K562 (cell line): Measurements from ENCODE around the gene FEV. TPM values are rescaled to one million over a fixed set of nuclear protein-coding genes. Genes with fewer than 3 reads are reported as not detected.

Experiments used
- ATAC-seq: fragments of 200-7000 bp; cut with Tn5 transposase; 3 replicates; pipeline ENCODE4 v1.9.1; 2020; ENCODE audit warnings: moderate library complexity
- BruUV-seq: library from RNA; stranded (reverse); fragments of 400-500 nt; replicated peaks from 2 replicates; lab custom pipeline; 2021; lab: Mats Ljungman, UMichigan
- CTCF ChIA-PET: fragments of 300-600 bp; formaldehyde crosslinking; extraction: SDS; loops from one replicate; lab custom pipeline; 2021; ENCODE audit warnings: low intra/inter-chr PET ratio; lab: Yijun Ruan, JAX
- POLR2A ChIA-PET: fragments of 300-600, 350-650 bp; sonication (Branson Sonifier 250); formaldehyde crosslinking; extraction: SDS; loops from one replicate; lab custom pipeline; 2021; ENCODE audit warnings: antibody characterized with exemption, inconsistent platforms; lab: Yijun Ruan, JAX
- DNase-seq, 4 experiments: peaks; one replicate each; pipeline versions ENCODE4 v3.0.0 to v3.0.0-alpha.2; 2011 to 2018; ENCODE audit warnings: low spot score in 3 of 4, mixed read lengths in 3 of 4; ENCODE audit errors: extremely low read depth in 1 of 4
- FAIRE-seq: peaks from 2 replicates; lab custom pipeline; 2011; peaks lifted over from hg19 to GRCh38; lab: Jason Lieb, UNC
- H2AFZ ChIP-seq: 2 replicates; pipeline ENCODE4 v1.6.0; 2011; ENCODE audit warnings: low read depth, low read length, control low read depth, inconsistent platforms
- H3K27ac ChIP-seq: fragments of 200-600 bp; 3 replicates; pipeline ENCODE4 v1.8.0; 2011; ENCODE audit warnings: low read depth, mild to moderate bottlenecking, control low read depth, inconsistent platforms, low read length, moderate library complexity, mixed read lengths; ENCODE audit errors: extremely low read depth
- H3K27me3 ChIP-seq, 2 experiments: fragments of 300-600 bp in 1 of 2; 2 replicates in 1 of 2; 3 replicates in 1 of 2; pipeline versions ENCODE4 v1.6.0 to v1.8.0; 2011; ENCODE audit warnings: inconsistent platforms in 2 of 2, low read length in 2 of 2, mild to moderate bottlenecking in 1 of 2, mixed read lengths in 1 of 2, moderate library complexity in 1 of 2; ENCODE audit not compliant: control insufficient read depth in 2 of 2, insufficient read depth in 2 of 2
- H3K36me3 ChIP-seq: fragments of 300-600 bp; 3 replicates; pipeline ENCODE4 v1.8.0; 2011; ENCODE audit warnings: mild to moderate bottlenecking, low read length, inconsistent platforms; ENCODE audit not compliant: control insufficient read depth, insufficient read depth
- H3K4me1 ChIP-seq, 2 experiments: fragments of 200-600 bp in 1 of 2; replicated peaks in 1 of 2; 2 replicates in 1 of 2; 3 replicates in 1 of 2; pipeline versions ENCODE4 v1.5.1 to v1.8.0; 2011; ENCODE audit warnings: inconsistent platforms in 2 of 2, low read length in 2 of 2, mild to moderate bottlenecking in 1 of 2, mixed read lengths in 1 of 2, moderate library complexity in 1 of 2; ENCODE audit not compliant: control insufficient read depth in 2 of 2, insufficient read depth in 2 of 2
- H3K4me2 ChIP-seq: 2 replicates; pipeline ENCODE4 v1.6.1; 2011; ENCODE audit warnings: low read length, control low read depth, inconsistent platforms, mixed read lengths; ENCODE audit not compliant: insufficient read depth
- H3K4me3 ChIP-seq: fragments of 200-600 bp; sonication (generic), shearing (Covaris generic); 2 replicates; pipeline ENCODE4 v1.5.1; 2016; ENCODE audit warnings: control low read depth, inconsistent platforms
- H3K79me2 ChIP-seq: fragments of 200-600 bp; 3 replicates; pipeline ENCODE4 v1.8.0; 2011; ENCODE audit warnings: low read length, inconsistent platforms; ENCODE audit not compliant: control insufficient read depth, insufficient read depth
- H3K9ac ChIP-seq, 2 experiments: 2 replicates each; pipeline versions ENCODE4 v1.6.0 to v1.6.1; 2011; ENCODE audit warnings: low read depth in 2 of 2, low read length in 2 of 2, control low read depth in 1 of 2, inconsistent platforms in 1 of 2, mild to moderate bottlenecking in 1 of 2, mixed read lengths in 1 of 2; ENCODE audit not compliant: insufficient read depth in 1 of 2
- H3K9me1 ChIP-seq: one replicate; pipeline ENCODE4 v1.6.0; 2011; ENCODE audit warnings: inconsistent platforms, mild to moderate bottlenecking, low read length, moderate library complexity; ENCODE audit not compliant: control insufficient read depth, insufficient read depth
- H3K9me3 ChIP-seq: replicated peaks from 2 replicates; pipeline ENCODE4 v1.5.1; 2011; ENCODE audit warnings: low read depth, low read length, inconsistent platforms; ENCODE audit not compliant: control insufficient read depth, insufficient read depth
- H4K20me1 ChIP-seq: replicated peaks from 2 replicates; pipeline ENCODE4 v1.6.1; 2011; ENCODE audit warnings: low read length, inconsistent platforms, mixed read lengths; ENCODE audit not compliant: control insufficient read depth, insufficient read depth
- BCOR ChIP-seq: fragments of 450-650 bp; IDR thresholded peaks from 2 replicates; pipeline ENCODE4 v1.6.1; 2016
- BRD9 ChIP-seq: fragments of 450-650 bp; IDR thresholded peaks from 2 replicates; pipeline ENCODE4 v1.6.1; 2018; ENCODE audit warnings: low read depth; ENCODE audit not compliant: partially characterized antibody
- CREB1 ChIP-seq, 2 experiments: sonication (generic) in 1 of 2; formaldehyde crosslinking in 1 of 2; IDR thresholded peaks; 2 replicates each; pipeline versions ENCODE4 v1.6.1 to v1.8.0; 2012 to 2022; ENCODE audit warnings: inconsistent platforms in 1 of 2, mild to moderate bottlenecking in 1 of 2, missing genetic modification reagents in 1 of 2, moderate library complexity in 1 of 2
- ELF4 ChIP-seq: fragments of 450-650 bp; formaldehyde crosslinking; IDR thresholded peaks from 2 replicates; pipeline ENCODE4 v1.4.0; 2022; ENCODE audit warnings: missing genetic modification characterization
- GABPA ChIP-seq: fragments of 200-800 bp; sonication (Bioruptor generic); conservative IDR thresholded peaks from 2 replicates; pipeline ENCODE4 v1.6.1; 2016; ENCODE audit warnings: low read depth, missing genetic modification characterization, missing compliant biosample characterization
- HMG20A ChIP-seq: fragments of 450-650 bp; formaldehyde crosslinking; conservative IDR thresholded peaks from 2 replicates; pipeline ENCODE4 v1.4.0; 2020; ENCODE audit warnings: mild to moderate bottlenecking, mixed read lengths
- NEUROD1 ChIP-seq: fragments of 150-350 bp; IDR thresholded peaks from 2 replicates; pipeline ENCODE4 v1.6.1; 2014; ENCODE audit warnings: borderline replicate concordance, low read length, low read depth; ENCODE audit not compliant: partially characterized antibody
- RFX5 ChIP-seq: IDR thresholded peaks from 2 replicates; pipeline ENCODE4 v1.6.1; 2011; ENCODE audit warnings: low read depth, mild to moderate bottlenecking, improper control_type of control experiment, low read length
- SMAD4 ChIP-seq: fragments of 250-450 bp; sonication (Bioruptor Pico); conservative IDR thresholded peaks from 2 replicates; pipeline ENCODE4 v1.8.0; 2021; ENCODE audit warnings: inconsistent platforms, mild to moderate bottlenecking, moderate library complexity
- TAF15 ChIP-seq: fragments of 200-400 bp; formaldehyde crosslinking; IDR thresholded peaks from 2 replicates; pipeline ENCODE4 v1.6.1; 2017; ENCODE audit warnings: mild to moderate bottlenecking, low read depth, low read length, moderate library complexity
- WGBS: fragments of 100-300 bp; shearing (Covaris generic); methylation state at CpG from one replicate; pipeline ENCODE4 v1.1.6; 2016; ENCODE audit warnings: low coverage, mixed read lengths; ENCODE audit not compliant: insufficient coverage; ENCODE audit errors: missing lambda C conversion rate; 5-methylcytosine and 5-hydroxymethylcytosine counted together
- in situ Hi-C: fragments of 300-500 bp; cut with MboI; formaldehyde crosslinking; loops from 4 replicates; pipeline ENCODE4 v1.15.0; 2018; ENCODE audit warnings: inconsistent platforms, mixed read lengths
- intact Hi-C: fragments of 100-400 bp; cut with micrococcal nuclease; formaldehyde crosslinking; loops from 2 replicates; pipeline ENCODE4 v1.14.2; 2022
- polyA plus RNA-seq, 8 experiments: library from polyadenylated mRNA; depleted of rRNA in 4 of 8; stranded (reverse) in 5 of 8; unstranded in 3 of 8; fragments of >200 nt; fragmentation: Nextera tagmentation in 2 of 8; fragmentation: Illumina TruSeq in 1 of 8; extraction: Ambion mirVana in 2 of 8; extraction: Trizol in 1 of 8; gene quantifications; 2 replicates each; pipeline versions ENCODE4 v1.2.1 to v1.2.3, GENCODE V29; 2011 to 2014; ENCODE audit warnings: inconsistent platforms in 1 of 8, missing spikeins in 1 of 8
- total RNA-seq, 7 experiments: library from RNA; depleted of rRNA in 6 of 7; stranded (reverse); fragments of >200 nt in 6 of 7; fragmentation: Illumina TruSeq in 2 of 7; extraction: Trizol in 2 of 7; gene quantifications; 2 replicates each; pipeline versions ENCODE4 v1.2.1 to v1.2.3, GENCODE V29; 2011 to 2021; ENCODE audit warnings: low replicate concordance in 1 of 7
- TF ChIP-seq, protein P1 (sequence below), 2 experiments: IDR thresholded peaks; 2 replicates each; pipeline ENCODE4 v1.6.1; 2012; ENCODE audit warnings: improper control_type of control experiment in 2 of 2, low read depth in 2 of 2, low read length in 2 of 2, borderline replicate concordance in 1 of 2
- TF ChIP-seq, protein P2 (sequence below): fragments of 250-450 bp; sonication (Bioruptor Pico); IDR thresholded peaks from 2 replicates; pipeline ENCODE4 v1.5.0; 2021; ENCODE audit warnings: mild to moderate bottlenecking, borderline replicate concordance
- TF ChIP-seq, protein P3 (sequence below): sonication (generic); formaldehyde crosslinking; IDR thresholded peaks from 2 replicates; pipeline ENCODE4 v1.9.0; 2022; ENCODE audit warnings: mild to moderate bottlenecking, missing genetic modification reagents
- TF ChIP-seq, protein P4 (sequence below): sonication (generic); formaldehyde crosslinking; IDR thresholded peaks from 2 replicates; pipeline ENCODE4 v1.8.1; 2023; ENCODE audit warnings: mild to moderate bottlenecking, missing genetic modification reagents, moderate library complexity

The FEV gene
- total and polyA plus RNA-seq, 9 of the 15 experiments (the other 6 are each of a cell fraction or from before 2014, with no cell fraction given): 0.08 to 1.6 (median 0.62) TPM; not detected in 1

DNA sequence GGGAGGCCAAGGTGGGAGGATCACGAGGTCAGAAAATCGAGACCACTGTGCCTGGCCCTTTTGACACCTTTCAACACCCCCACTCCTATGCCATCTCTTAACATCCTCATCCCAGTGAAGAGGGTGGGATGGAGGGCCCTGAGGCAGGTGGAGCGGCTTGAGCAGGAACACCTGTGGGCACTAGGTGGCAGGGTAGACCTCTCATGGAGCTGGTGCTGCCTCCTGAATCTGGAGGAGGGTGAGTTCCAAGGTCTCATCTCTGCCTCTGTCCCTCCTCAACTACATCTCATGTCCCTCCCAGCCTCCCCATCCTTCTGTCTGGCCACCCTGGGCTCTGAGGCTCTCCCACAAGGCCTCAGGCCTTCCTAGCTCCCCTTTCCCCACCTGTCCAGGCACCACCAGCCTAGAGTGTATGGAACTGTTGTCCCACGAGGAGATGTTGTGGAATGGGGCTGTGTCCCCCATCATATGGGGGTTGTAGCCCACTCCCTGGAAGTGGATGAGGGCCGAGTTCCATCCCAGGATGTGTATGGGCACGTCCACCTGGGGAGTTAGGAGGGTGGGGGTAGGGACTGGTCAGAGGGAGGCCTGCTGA lies 25.3 kb upstream of the FEV start (continued):
- TF ChIP-seq, protein P1, sequence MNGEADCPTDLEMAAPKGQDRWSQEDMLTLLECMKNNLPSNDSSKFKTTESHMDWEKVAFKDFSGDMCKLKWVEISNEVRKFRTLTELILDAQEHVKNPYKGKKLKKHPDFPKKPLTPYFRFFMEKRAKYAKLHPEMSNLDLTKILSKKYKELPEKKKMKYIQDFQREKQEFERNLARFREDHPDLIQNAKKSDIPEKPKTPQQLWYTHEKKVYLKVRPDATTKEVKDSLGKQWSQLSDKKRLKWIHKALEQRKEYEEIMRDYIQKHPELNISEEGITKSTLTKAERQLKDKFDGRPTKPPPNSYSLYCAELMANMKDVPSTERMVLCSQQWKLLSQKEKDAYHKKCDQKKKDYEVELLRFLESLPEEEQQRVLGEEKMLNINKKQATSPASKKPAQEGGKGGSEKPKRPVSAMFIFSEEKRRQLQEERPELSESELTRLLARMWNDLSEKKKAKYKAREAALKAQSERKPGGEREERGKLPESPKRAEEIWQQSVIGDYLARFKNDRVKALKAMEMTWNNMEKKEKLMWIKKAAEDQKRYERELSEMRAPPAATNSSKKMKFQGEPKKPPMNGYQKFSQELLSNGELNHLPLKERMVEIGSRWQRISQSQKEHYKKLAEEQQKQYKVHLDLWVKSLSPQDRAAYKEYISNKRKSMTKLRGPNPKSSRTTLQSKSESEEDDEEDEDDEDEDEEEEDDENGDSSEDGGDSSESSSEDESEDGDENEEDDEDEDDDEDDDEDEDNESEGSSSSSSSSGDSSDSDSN (IDR thresholded peaks at IDR 0.05; ENCODE audit: borderline replicate concordance in 1 of 2, low read depth in 2 of 2, low read length in 2 of 2): no peak
- TF ChIP-seq NEUROD1 (no peak), ELF4 (CRISPR knock-in tag) (no peak), TAF15 (no peak)
- TF ChIP-seq, all 486 proteins: peak for 2

DNA sequence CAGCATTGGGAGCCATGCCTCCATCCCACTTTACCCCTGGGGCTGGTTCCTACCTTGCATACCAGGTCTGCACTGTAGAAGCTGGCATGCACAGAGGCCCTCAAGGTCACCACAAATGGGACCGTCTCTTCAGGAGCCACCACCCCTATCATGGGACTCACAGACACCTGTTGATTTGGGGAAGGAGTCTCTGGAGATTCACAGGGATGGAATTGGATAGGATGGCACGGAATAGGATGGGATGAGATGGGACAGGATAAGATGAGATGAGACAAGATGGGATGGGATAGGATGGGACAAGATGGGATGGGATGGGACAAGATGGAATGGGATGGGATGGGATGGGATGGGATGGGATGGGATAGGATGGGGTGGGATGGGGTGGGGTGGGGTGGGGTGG lies 24.3 kb upstream of the FEV start:
- BruUV-seq: no TSS peak
- ChIA-PET CTCF (no interaction called here), POLR2A (no interaction called here)
- Histone ChIP-seq H4K20me1 (no peaks in the 10 kb centered on the region; the same call in 1 of the 2 replicates), H2AFZ (no peak overlapping the region), H3K79me2 (no peaks in the 10 kb centered on the region), H3K9ac (no peak overlapping the region), H3K36me3 (no peaks in the 10 kb centered on the region), H3K9me3 (no peaks in the 10 kb centered on the region), H3K4me1 (no peaks in the 10 kb centered on the region; a peak in 1 of 5 replicates), H3K9me1 (no peaks in the 10 kb centered on the region), H3K27me3 (peaks cover 0 to 16% of the 10 kb centered on the region in 2 experiments; a peak in 2 of 5 replicates), H3K27ac (no peak overlapping the region), H3K4me3 (no peak overlapping the region), H3K4me2 (no peak overlapping the region)
- DNase-seq: no peak
- intact Hi-C loops: no loop called here
- ATAC-seq: no peak
- in situ Hi-C loops: no loop called here
- no peak for FAIRE-seq
- WGBS: 0% methylated on average over 2 of the region's 2 CpGs
- TF ChIP-seq SMAD4 (CRISPR knock-in tag): no peak
- TF ChIP-seq CREB1 (IDR thresholded peaks at IDR 0.05): no peak
- no peak for TF ChIP-seq CREB1 (CRISPR knock-in tag; IDR thresholded peaks at IDR 0.05)
- TF ChIP-seq GABPA (tag): no peak
- TF ChIP-seq, protein P2, sequence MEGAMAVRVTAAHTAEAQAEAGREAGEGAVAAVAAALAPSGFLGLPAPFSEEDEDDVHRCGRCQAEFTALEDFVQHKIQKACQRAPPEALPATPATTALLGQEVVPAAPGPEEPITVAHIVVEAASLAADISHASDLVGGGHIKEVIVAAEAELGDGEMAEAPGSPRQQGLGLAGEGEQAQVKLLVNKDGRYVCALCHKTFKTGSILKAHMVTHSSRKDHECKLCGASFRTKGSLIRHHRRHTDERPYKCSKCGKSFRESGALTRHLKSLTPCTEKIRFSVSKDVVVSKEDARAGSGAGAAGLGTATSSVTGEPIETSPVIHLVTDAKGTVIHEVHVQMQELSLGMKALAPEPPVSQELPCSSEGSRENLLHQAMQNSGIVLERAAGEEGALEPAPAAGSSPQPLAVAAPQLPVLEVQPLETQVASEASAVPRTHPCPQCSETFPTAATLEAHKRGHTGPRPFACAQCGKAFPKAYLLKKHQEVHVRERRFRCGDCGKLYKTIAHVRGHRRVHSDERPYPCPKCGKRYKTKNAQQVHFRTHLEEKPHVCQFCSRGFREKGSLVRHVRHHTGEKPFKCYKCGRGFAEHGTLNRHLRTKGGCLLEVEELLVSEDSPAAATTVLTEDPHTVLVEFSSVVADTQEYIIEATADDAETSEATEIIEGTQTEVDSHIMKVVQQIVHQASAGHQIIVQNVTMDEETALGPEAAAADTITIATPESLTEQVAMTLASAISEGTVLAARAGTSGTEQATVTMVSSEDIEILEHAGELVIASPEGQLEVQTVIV (CRISPR knock-in tag): no peak
- no peak for TF ChIP-seq BCOR
- no peak for TF ChIP-seq HMG20A (CRISPR knock-in tag)
- no peak for TF ChIP-seq RFX5
- TF ChIP-seq, protein P3, sequence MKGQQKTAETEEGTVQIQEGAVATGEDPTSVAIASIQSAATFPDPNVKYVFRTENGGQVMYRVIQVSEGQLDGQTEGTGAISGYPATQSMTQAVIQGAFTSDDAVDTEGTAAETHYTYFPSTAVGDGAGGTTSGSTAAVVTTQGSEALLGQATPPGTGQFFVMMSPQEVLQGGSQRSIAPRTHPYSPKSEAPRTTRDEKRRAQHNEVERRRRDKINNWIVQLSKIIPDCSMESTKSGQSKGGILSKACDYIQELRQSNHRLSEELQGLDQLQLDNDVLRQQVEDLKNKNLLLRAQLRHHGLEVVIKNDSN: no peak
- TF ChIP-seq BRD9: no peak
- TF ChIP-seq, protein P4, sequence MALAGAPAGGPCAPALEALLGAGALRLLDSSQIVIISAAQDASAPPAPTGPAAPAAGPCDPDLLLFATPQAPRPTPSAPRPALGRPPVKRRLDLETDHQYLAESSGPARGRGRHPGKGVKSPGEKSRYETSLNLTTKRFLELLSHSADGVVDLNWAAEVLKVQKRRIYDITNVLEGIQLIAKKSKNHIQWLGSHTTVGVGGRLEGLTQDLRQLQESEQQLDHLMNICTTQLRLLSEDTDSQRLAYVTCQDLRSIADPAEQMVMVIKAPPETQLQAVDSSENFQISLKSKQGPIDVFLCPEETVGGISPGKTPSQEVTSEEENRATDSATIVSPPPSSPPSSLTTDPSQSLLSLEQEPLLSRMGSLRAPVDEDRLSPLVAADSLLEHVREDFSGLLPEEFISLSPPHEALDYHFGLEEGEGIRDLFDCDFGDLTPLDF (CRISPR knock-in tag): no peak
